WERI-Rb-1 (cell line): ENCODE measurements around the gene MFAP3.

Source experiments
- DNase-seq: peaks from one replicate; pipeline ENCODE4 v3.0.0-alpha.2; 2020
- H3K27ac ChIP-seq: fragments of 250-450 bp; sonication (Bioruptor Pico); 2 replicates; pipeline ENCODE4 v1.5.1; 2020; ENCODE audit warnings: mild to moderate bottlenecking, moderate library complexity
- H3K27me3 ChIP-seq: fragments of 250-450 bp; sonication (Bioruptor Pico); 2 replicates; pipeline ENCODE4 v1.5.1; 2021; ENCODE audit warnings: mild to moderate bottlenecking, low read depth, moderate library complexity; ENCODE audit not compliant: insufficient read depth, severe bottlenecking
- H3K36me3 ChIP-seq: fragments of 250-450 bp; sonication (Bioruptor Pico); 2 replicates; pipeline ENCODE4 v1.5.1; 2020; ENCODE audit warnings: mild to moderate bottlenecking, moderate library complexity
- H3K4me3 ChIP-seq: 2 replicates; pipeline ENCODE4 v1.5.1; 2011; ENCODE audit warnings: low read depth, mild to moderate bottlenecking, control low read depth, low read length
- H3K9me3 ChIP-seq: fragments of 250-450 bp; sonication (Bioruptor Pico); 2 replicates; pipeline ENCODE4 v1.5.1; 2021; ENCODE audit warnings: mild to moderate bottlenecking, moderate library complexity; ENCODE audit not compliant: severe bottlenecking
- TF ChIP-seq, protein P1 (sequence below): IDR thresholded peaks from 2 replicates; pipeline ENCODE4 v1.5.1; 2011; ENCODE audit warnings: low read depth, mild to moderate bottlenecking, control low read depth, inconsistent platforms, low read length

Gene MFAP3

DNA sequence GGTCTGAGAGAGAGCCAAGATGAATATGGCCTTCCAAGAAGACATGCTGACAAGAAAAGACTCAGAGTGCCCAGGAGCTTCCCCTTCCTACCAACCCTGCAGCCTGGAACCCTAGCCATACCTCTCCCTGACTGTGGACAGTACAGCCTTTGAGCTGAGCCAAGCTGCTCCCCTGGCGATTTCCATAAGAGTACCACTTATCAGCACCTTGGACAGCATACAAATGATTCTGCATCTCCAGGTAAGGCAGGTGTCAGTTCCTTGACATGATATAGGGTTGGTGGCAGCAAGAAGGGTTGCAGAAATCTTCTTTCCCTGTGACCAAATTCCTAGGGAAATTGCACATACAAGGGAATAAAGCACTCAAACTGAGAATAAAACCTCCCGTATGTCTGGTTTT lies 58.3 kb downstream of the MFAP3 start:
- no peaks in the 10 kb centered on the region for H3K27me3 ChIP-seq
- DNase-seq: no peak

DNA sequence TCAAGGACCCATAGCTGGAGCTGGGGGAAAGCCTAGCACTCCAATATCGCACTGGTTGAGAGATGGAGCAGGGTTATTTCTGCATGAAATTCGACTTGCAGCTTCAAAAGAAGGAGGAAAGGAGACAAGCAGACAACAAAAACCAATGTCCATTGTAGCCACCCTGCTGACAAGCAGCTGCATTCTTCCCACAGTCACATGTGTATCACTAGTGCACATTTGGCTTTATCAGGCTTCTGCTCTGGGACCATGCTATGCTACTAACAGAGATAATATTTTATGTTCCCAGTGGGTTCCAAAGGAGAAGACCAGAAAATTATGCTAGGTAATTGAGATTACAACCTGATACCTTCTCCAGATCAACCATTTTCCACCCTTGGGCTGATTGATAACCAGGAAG lies 59.7 kb downstream of the MFAP3 start:
- Histone ChIP-seq H3K9me3 (no peaks in the 10 kb centered on the region), H3K4me3 (no peak overlapping the region), H3K27ac (no peak overlapping the region), H3K27me3 (no peaks in the 10 kb centered on the region), H3K36me3 (no peaks in the 10 kb centered on the region)
- DNase-seq: no peak
- TF ChIP-seq, protein P1, sequence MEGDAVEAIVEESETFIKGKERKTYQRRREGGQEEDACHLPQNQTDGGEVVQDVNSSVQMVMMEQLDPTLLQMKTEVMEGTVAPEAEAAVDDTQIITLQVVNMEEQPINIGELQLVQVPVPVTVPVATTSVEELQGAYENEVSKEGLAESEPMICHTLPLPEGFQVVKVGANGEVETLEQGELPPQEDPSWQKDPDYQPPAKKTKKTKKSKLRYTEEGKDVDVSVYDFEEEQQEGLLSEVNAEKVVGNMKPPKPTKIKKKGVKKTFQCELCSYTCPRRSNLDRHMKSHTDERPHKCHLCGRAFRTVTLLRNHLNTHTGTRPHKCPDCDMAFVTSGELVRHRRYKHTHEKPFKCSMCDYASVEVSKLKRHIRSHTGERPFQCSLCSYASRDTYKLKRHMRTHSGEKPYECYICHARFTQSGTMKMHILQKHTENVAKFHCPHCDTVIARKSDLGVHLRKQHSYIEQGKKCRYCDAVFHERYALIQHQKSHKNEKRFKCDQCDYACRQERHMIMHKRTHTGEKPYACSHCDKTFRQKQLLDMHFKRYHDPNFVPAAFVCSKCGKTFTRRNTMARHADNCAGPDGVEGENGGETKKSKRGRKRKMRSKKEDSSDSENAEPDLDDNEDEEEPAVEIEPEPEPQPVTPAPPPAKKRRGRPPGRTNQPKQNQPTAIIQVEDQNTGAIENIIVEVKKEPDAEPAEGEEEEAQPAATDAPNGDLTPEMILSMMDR: no peak

More for the DNA sequence above, 58.3 kb downstream of the MFAP3 start:
- Histone ChIP-seq H3K36me3 (no peaks in the 10 kb centered on the region), H3K9me3 (no peaks in the 10 kb centered on the region), H3K27ac (no peak overlapping the region), H3K4me3 (no peak overlapping the region)
- TF ChIP-seq, protein P1: no peak

DNA sequence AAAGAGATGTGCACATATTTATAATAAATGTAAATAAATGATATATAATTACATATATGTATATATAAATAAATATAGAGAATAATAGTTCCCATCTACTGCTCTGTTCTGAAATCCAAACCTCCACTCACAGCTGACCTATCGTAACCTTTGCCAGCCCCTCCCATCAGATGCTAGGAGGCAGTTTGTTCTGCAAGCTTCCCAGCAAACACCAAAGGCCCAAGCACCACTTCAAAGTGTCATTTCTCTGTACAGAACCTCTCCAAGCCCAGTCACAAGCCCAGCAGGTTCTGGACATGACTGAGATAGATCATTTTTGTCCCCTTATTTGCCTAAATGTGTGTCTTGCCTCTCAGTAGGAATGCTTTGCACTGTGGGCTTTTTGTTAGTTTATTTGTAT lies 62.4 kb downstream of the MFAP3 start:
- H3K27me3 ChIP-seq: no peaks in the 10 kb centered on the region
- DNase-seq: no peak
- H3K27ac ChIP-seq: no peak overlapping the region
- TF ChIP-seq, protein P1: no peak
- no peaks in the 10 kb centered on the region for H3K9me3 ChIP-seq
- no peaks in the 10 kb centered on the region for H3K36me3 ChIP-seq
- no peak overlapping the region for H3K4me3 ChIP-seq

DNA sequence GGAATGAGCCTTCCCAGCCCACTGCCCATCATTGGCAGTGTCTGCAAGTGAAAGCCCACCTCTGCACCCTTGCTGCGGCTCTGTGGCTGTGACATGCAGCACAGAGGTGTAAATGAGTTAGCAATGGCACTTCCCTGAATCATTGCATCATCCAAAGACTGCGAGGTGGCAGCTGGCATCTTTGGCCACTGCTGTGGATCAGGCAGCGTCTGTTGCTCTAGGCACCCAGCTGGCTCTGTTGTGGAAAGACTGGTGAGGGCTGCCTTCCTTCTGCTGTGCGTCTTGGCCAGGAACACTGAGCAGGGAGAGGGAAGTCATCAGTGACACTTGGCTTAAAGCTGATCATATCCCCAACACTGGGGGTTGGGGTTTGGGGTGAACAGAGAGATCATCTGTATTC lies 64.5 kb downstream of the MFAP3 start:
- H3K27me3 ChIP-seq: no peaks in the 10 kb centered on the region
- no peak overlapping the region for H3K4me3 ChIP-seq
- no peaks in the 10 kb centered on the region for H3K36me3 ChIP-seq
- no peak overlapping the region for H3K27ac ChIP-seq
- TF ChIP-seq, protein P1: no peak
- DNase-seq: no peak
- no peaks in the 10 kb centered on the region for H3K9me3 ChIP-seq
